Sigmoid colon (tissue), 4 donors: ENCODE data around the gene CELF1.
A peak's percentile ranks its signal among the peaks of the same experiment; 100 is the strongest.

Source experiments
- EP300 ChIP-seq, 4 donors: sonication (generic); formaldehyde crosslinking; IDR thresholded peaks; one replicate each; pipeline ENCODE4 v1.6.1; 2017; ENCODE audit warnings: antibody characterized with exemption in 4 of 4
- POLR2A ChIP-seq, 2 donors: fragments of 450-650 bp; IDR thresholded peaks; one replicate each; pipeline ENCODE4 v1.6.1; 2016; ENCODE audit warnings: antibody characterized with exemption in 2 of 2, mild to moderate bottlenecking in 2 of 2, moderate library complexity in 2 of 2
- POLR2AphosphoS5 ChIP-seq, 4 donors: sonication (generic); formaldehyde crosslinking; IDR thresholded peaks; one replicate each; pipeline ENCODE4 v1.6.1; 2017; ENCODE audit warnings: antibody characterized with exemption in 4 of 4
- TF ChIP-seq, protein P1 (sequence below), 4 experiments: fragments of 450-650 bp in 3 of 4; fragments of 200-600 bp in 1 of 4; IDR thresholded peaks; one replicate each; pipeline ENCODE4 v1.5.1; 2016 to 2019; ENCODE audit warnings: antibody characterized with exemption in 4 of 4, mild to moderate bottlenecking in 3 of 4, moderate library complexity in 2 of 4

DNA sequence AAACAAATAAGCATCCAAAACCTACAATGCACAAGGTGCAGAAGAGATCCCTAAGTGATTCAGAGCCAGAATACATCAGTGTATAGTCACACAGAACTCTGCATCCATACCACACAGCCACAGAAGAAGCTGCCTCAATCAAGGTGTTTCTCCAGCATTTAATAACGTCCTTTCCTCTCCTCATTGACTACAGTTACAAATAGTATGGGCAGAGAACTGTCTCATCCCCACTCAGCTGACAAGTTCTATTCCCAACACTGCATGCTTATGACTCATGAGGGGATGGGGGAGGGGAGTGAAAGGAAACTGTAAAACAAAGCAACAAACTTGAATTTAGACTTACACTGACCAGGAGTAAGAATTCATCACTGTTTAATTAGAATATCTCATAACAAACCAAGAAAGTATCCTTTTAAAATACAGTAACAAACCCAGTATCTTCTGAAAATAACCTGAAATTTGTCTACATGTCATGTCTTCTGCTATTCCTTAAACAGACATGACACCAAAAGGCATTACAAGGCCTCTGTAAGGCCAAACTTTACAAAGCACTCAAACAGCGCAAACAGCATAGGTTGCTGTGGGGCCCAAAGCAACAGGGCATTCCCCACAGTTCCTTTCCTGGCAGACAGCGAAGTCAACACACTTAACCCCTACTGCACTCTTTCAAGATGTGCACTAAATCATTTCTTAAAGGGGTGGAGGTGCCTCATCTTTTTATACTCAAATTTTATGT lies 29.3 kb downstream of the CELF1 start:
- TF ChIP-seq POLR2A (IDR thresholded peaks at IDR 0.05), result no peak
- TF ChIP-seq, protein P1, sequence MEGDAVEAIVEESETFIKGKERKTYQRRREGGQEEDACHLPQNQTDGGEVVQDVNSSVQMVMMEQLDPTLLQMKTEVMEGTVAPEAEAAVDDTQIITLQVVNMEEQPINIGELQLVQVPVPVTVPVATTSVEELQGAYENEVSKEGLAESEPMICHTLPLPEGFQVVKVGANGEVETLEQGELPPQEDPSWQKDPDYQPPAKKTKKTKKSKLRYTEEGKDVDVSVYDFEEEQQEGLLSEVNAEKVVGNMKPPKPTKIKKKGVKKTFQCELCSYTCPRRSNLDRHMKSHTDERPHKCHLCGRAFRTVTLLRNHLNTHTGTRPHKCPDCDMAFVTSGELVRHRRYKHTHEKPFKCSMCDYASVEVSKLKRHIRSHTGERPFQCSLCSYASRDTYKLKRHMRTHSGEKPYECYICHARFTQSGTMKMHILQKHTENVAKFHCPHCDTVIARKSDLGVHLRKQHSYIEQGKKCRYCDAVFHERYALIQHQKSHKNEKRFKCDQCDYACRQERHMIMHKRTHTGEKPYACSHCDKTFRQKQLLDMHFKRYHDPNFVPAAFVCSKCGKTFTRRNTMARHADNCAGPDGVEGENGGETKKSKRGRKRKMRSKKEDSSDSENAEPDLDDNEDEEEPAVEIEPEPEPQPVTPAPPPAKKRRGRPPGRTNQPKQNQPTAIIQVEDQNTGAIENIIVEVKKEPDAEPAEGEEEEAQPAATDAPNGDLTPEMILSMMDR (IDR thresholded peaks at IDR 0.05), result no peak
- TF ChIP-seq POLR2AphosphoS5 (IDR thresholded peaks at IDR 0.05), result peak in 1 of 4 donors; percentile 82
- no peak for TF ChIP-seq EP300 (IDR thresholded peaks at IDR 0.05)
